Upper lobe of left lung (tissue), 6 donors: ENCODE data around the gene EVC. TPM values are rescaled to one million over a fixed set of nuclear protein-coding genes. Genes with fewer than 3 reads are reported as not detected.
A peak's percentile ranks its signal among the peaks of the same experiment; 100 is the strongest.

Experiments used
- ATAC-seq, 2 donors: fragments of 200-7000 bp; cut with Tn5 transposase; one replicate each; pipeline ENCODE4 v1.9.1; 2022; ENCODE audit warnings: mild to moderate bottlenecking in 2 of 2, moderate library complexity in 2 of 2; ENCODE audit not compliant: low FRiP score in 2 of 2
- DNase-seq, 2 donors: peaks; one replicate each; pipeline ENCODE4 v3.0.0-alpha.2; 2019 to 2020
- H3K27ac ChIP-seq, 4 donors: fragments of 200-600 bp; sonication (generic); one replicate each; pipeline ENCODE4 v1.5.1; 2016 to 2019
- H3K27me3 ChIP-seq, 4 donors: fragments of 200-600 bp; sonication (generic); one replicate each; pipeline ENCODE4 v1.5.1; 2017 to 2019
- H3K36me3 ChIP-seq, 4 donors: fragments of 200-600 bp; sonication (generic); one replicate each; pipeline ENCODE4 v1.5.1; 2016 to 2019
- H3K4me1 ChIP-seq, 4 donors: fragments of 200-600 bp; sonication (generic); one replicate each; pipeline ENCODE4 v1.5.1; 2018 to 2019
- H3K4me3 ChIP-seq, 4 donors: fragments of 200-600 bp; sonication (generic); one replicate each; pipeline ENCODE4 v1.5.1; 2017 to 2019; ENCODE audit warnings: mild to moderate bottlenecking in 2 of 4, moderate library complexity in 1 of 4
- H3K9me3 ChIP-seq, 4 donors: fragments of 200-600 bp; sonication (generic); one replicate each; pipeline ENCODE4 v1.5.1; 2018 to 2019
- EP300 ChIP-seq, 4 donors: sonication (generic); formaldehyde crosslinking; IDR thresholded peaks; one replicate each; pipeline ENCODE4 v1.5.1; 2017; ENCODE audit warnings: antibody characterized with exemption in 4 of 4, control low read depth in 2 of 4
- POLR2A ChIP-seq, 4 donors: fragments of 450-650 bp; IDR thresholded peaks; one replicate each; pipeline ENCODE4 v1.5.1; 2016 to 2017; ENCODE audit warnings: antibody characterized with exemption in 4 of 4, mild to moderate bottlenecking in 2 of 4
- POLR2AphosphoS5 ChIP-seq, 2 donors: sonication (generic); formaldehyde crosslinking; IDR thresholded peaks; one replicate each; pipeline ENCODE4 v1.5.1; 2017; ENCODE audit warnings: antibody characterized with exemption in 2 of 2
- WGBS, 2 donors: methylation state at CpG; one replicate each; pipeline ENCODE4 v1.1.5; 2017 to 2018; 5-methylcytosine and 5-hydroxymethylcytosine counted together
- total RNA-seq, 6 donors: library from RNA; depleted of rRNA in 4 of 6; stranded (reverse); fragments of >200 nt in 4 of 6; gene quantifications; one replicate each; pipeline versions ENCODE4 v1.1.0 to v1.2.1, GENCODE V29; 2016 to 2021
- TF ChIP-seq, protein P1 (sequence below), 6 experiments: fragments of 450-650 bp in 4 of 6; fragments of 200-600 bp in 2 of 6; sonication (generic) in 2 of 6; IDR thresholded peaks; one replicate each; pipeline ENCODE4 v1.5.1; 2016 to 2019; ENCODE audit warnings: antibody characterized with exemption in 6 of 6
- donor health status: DM: no; HTN: no; CAD: no; lungs with moderate emphysema.
- donor health status: DM: no; HTN: yes; CAD: no; lungs with severe emphysema.

Gene EVC
- total RNA-seq, 6 donors from 2014 or later, result 25.6 to 65.1 (median 36.2) TPM

DNA sequence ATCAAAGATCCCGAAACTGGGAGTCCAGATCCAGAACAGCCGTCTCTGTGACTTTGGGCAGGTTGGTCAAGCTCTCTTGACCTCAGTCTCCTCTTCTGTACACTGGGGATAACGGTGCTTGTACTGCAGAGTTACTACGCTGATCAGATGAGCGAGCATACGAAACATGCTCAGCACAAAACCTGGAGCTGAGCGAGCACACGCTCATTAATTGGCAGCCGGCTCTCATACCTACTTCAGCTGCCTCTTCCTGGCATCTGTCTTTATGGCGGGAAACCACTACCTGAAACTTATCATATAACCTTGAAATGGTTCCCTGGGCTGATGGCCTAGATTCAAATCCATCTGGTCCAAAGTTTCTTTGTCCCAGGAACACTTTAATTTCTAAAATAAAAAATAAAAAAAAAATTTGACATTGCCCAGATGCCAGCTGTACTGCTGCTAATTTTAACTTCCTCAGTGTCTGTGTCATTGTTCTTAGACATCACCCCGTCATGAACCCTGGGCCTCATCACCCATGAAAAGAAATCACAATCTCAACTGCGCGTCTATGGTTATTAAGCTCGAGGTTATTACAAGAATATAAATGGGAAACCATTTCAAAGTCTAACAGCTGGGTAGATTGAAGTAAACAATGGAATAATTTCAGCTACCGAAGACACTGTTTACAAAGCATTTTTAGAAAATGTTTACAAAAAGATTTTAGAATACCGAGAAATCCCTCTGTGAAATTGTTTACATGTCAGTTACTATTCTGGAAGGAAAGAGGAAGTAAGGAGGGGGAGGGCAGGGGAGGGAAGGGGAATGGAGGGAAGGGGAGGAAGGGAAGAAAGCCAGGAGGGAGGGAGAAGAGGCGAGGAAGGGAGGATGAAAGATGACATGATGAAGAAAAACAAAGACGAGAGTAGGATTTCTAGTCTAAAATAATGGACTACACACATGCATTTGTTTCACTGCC is 132.9 kb downstream of the EVC start:
- Histone ChIP-seq H3K9me3 (no peaks in the 10 kb centered on the region), H3K4me3 (no peak overlapping the region), H3K27ac (peak overlapping the region in 1 of 4 donors; percentile 57), H3K27me3 (no peaks in the 10 kb centered on the region), H3K36me3 (no peaks in the 10 kb centered on the region), H3K4me1 (peaks cover 5 to 18% (median 14%) of the 10 kb centered on the region in 4 donors)
- TF ChIP-seq EP300 (IDR thresholded peaks at IDR 0.05), result no peak
- no peak for TF ChIP-seq POLR2AphosphoS5 (IDR thresholded peaks at IDR 0.05)
- TF ChIP-seq, protein P1, sequence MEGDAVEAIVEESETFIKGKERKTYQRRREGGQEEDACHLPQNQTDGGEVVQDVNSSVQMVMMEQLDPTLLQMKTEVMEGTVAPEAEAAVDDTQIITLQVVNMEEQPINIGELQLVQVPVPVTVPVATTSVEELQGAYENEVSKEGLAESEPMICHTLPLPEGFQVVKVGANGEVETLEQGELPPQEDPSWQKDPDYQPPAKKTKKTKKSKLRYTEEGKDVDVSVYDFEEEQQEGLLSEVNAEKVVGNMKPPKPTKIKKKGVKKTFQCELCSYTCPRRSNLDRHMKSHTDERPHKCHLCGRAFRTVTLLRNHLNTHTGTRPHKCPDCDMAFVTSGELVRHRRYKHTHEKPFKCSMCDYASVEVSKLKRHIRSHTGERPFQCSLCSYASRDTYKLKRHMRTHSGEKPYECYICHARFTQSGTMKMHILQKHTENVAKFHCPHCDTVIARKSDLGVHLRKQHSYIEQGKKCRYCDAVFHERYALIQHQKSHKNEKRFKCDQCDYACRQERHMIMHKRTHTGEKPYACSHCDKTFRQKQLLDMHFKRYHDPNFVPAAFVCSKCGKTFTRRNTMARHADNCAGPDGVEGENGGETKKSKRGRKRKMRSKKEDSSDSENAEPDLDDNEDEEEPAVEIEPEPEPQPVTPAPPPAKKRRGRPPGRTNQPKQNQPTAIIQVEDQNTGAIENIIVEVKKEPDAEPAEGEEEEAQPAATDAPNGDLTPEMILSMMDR (IDR thresholded peaks at IDR 0.05), result no peak
- TF ChIP-seq POLR2A (IDR thresholded peaks at IDR 0.05), result no peak
- 56 to 66% methylated on average over 17 to 18 of the region's 18 CpGs for WGBS, 2 donors
- DNase-seq, result no peak
- no peak for ATAC-seq

DNA sequence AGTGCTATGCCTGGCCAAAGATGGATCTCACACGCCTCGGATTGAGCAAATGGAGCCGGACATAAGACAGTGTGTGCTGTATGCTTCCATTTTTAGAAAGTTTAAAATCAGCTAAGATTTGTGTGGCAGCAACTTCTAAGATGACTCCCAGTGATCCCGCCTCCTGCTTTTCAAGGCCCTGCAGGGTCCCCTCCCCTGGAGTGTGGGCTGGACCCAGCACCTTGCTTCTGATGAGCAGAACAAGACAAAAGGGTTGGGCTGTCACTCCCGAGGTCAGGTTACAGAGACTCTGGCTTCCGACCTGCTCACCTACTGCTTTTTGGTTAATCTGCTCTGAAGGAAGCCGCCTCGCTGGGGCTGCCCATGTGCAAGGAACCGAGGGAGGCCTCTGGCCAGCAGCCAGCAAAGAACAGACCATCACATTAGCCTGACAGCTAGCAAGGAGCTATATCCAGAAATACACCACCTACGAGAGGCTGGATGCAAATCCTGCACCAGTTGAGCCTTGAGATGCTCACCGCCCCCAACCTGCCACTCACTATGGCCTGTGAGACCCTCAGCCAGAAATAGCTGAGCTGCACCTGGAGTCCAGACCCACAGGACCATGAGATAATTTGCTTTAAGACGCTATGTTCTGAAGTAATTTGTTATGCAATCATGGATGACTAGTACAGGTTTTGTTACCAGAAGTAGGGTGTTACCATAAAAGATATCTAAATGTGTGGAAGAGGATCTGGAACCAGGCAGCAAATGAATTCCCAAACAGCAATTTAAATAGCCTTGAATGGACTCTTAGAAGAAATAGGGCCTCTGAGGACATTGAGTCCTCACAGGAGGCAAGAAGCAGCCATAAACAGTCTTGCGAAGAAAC is 134.3 kb downstream of the EVC start:
- peaks cover 0 to 14% (median 12%) of the 10 kb centered on the region in 4 donors for H3K4me1 ChIP-seq
- no peak for TF ChIP-seq EP300 (IDR thresholded peaks at IDR 0.05)
- TF ChIP-seq POLR2A (IDR thresholded peaks at IDR 0.05), result no peak
- TF ChIP-seq POLR2AphosphoS5 (IDR thresholded peaks at IDR 0.05), result no peak
- TF ChIP-seq, protein P1 (IDR thresholded peaks at IDR 0.05), result no peak
- no peak overlapping the region for H3K27ac ChIP-seq
- H3K36me3 ChIP-seq, result no peaks in the 10 kb centered on the region
- no peaks in the 10 kb centered on the region for H3K27me3 ChIP-seq
- no peak overlapping the region for H3K4me3 ChIP-seq
- ATAC-seq (peak; percentile 19 to 20), DNase-seq (no peak)
- WGBS, 2 donors, result 53 to 66% methylated on average over 11 to 13 of the region's 13 CpGs
- H3K9me3 ChIP-seq, result no peaks in the 10 kb centered on the region

DNA sequence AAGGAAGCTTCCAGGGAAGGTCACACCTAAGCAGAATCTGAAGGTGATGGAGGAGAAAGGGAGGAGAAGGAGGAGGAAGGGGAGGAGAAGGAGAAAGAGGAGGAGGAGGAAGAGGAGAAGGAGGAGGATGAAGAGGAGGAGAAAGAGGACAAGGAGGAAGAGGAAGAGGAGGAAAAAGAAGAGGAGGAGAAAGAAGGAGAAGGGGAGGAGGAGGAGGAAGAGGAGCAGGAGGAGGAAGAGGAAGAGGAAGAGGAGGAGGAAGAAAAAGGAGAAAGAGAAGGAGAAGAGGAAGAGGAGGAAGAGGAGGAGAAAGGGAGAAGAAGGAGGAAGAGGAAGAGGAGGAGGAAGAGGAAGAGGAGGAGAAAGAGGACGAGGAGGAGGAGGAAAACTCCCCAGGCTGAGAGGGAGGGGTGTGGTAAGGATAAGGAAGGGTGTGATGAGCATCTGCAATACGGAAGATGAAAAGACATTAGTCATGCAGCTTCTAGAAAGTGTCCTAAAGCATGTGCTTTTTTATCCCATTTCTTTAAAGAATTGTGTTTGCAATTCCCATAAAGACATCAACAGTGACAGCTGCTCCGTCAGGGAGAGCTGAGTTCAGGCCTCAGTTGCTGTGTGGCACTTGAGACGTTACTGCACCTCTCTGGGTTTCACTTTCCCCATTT is 140.8 kb downstream of the EVC start:
- H3K4me1 ChIP-seq, result no peaks in the 10 kb centered on the region
- no peak for DNase-seq
- no peaks in the 10 kb centered on the region for H3K9me3 ChIP-seq
- no peaks in the 10 kb centered on the region for H3K36me3 ChIP-seq
- 73 to 81% methylated on average over 4 of the region's 4 CpGs for WGBS, 2 donors
- H3K27me3 ChIP-seq, result no peaks in the 10 kb centered on the region
- ATAC-seq, result no peak
- no peak overlapping the region for H3K27ac ChIP-seq
- TF ChIP-seq POLR2AphosphoS5 (IDR thresholded peaks at IDR 0.05), result no peak
- no peak for TF ChIP-seq EP300 (IDR thresholded peaks at IDR 0.05)
- no peak for TF ChIP-seq POLR2A (IDR thresholded peaks at IDR 0.05)
- TF ChIP-seq, protein P1 (IDR thresholded peaks at IDR 0.05), result no peak
- H3K4me3 ChIP-seq, result no peak overlapping the region

DNA sequence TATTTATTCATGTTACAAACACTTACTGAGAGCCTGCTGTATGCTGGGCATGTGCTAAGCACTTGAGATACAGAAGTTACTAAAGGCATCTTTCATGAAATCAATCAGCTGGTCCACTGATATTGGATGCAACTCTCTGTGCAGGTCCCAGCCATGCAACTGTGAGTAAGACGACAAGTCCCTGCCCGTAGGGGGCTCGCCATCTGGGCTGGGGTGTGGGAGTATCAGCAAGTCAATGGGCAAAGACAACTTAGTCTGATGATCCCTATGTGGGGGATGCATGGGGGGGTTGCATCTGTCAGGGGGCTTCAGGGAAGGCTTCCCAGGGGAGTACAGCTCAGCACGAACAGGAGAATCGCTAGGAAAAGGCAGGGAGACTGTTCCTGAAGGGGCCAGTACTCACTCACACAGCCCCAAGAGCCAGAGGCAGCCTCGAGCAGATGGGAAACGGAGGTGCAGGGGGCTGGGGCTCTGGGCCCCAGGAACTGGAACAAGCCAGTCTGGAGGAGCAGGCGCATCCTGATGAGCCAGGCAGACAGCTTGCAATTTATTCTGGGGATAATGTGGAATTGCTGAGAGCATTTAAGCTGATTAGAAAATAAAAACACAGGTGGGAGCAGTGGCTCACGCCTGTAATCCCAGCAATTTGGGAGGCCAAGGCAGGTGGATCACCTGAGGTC is 141.7 kb downstream of the EVC start:
- Histone ChIP-seq H3K27me3 (no peaks in the 10 kb centered on the region), H3K36me3 (no peaks in the 10 kb centered on the region), H3K27ac (no peak overlapping the region), H3K4me1 (no peaks in the 10 kb centered on the region), H3K4me3 (no peak overlapping the region), H3K9me3 (no peaks in the 10 kb centered on the region)
- TF ChIP-seq POLR2A (IDR thresholded peaks at IDR 0.05) (no peak), POLR2AphosphoS5 (IDR thresholded peaks at IDR 0.05) (no peak)
- TF ChIP-seq, protein P1 (IDR thresholded peaks at IDR 0.05), result no peak
- 87 to 91% methylated on average over 9 of the region's 9 CpGs for WGBS, 2 donors
- ATAC-seq (no peak), DNase-seq (no peak)
